ENCODE data around the gene PIK3C2G. TPM values are rescaled to one million over a fixed set of nuclear protein-coding genes. Genes with fewer than 3 reads are reported as not detected.

Gene PIK3C2G
- total RNA-seq, 2 donors from 2014 or later = not detected

DNA sequence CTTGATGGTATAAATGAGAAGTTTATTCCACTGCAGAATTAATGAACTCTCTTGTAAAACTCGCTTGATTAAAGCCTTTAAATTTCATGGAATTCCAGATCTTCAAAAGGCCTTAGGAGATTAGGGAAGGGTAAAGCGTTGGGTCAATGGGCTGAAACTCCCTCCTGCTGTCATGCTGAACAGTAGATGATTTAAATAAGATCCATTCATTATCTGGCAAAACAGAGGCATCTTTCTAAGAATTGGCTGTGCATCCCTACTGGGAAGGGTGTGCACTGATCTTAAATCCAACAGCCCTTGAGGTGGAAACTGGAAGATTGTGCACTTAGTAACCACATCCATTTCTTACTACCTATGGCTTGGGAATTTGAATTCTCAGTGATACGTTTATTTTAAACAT is 420.5 kb downstream of the PIK3C2G start:
- Histone ChIP-seq H3K9ac (ENCODE audit: extremely low read depth, low read length, poor library complexity, severe bottlenecking) (no peak overlapping the region), H3K4me3 (ENCODE audit: low read length) (no peak overlapping the region), H3K36me3 (ENCODE audit: control insufficient read depth, insufficient read depth, low read length) (no peaks in the 10 kb centered on the region), H3K27ac (ENCODE audit: low read depth, low read length) (no peak overlapping the region), H3K27me3 (ENCODE audit: control insufficient read depth, insufficient read depth, low read length, poor library complexity, severe bottlenecking) (no peaks in the 10 kb centered on the region), H3K9me3 (ENCODE audit: control insufficient read depth, low read length) (no peaks in the 10 kb centered on the region), H3K4me1 (ENCODE audit: control insufficient read depth, insufficient read depth, low read length) (peaks cover 4% of the 10 kb centered on the region)
- no peak for DNase-seq
- H3K27ac Mint-ChIP-seq = no peak overlapping the region
- peaks cover 12% of the 10 kb centered on the region for H3K4me1 Mint-ChIP-seq
- 18 to 51% methylated on average over 2 of the region's 3 CpGs for WGBS, 2 experiments (ENCODE audit: insufficient coverage in 1 of 2, insufficient read length in 1 of 2)
- no peaks in the 10 kb centered on the region for H3K36me3 Mint-ChIP-seq (ENCODE audit: low read depth)
- H3K4me3 Mint-ChIP-seq = no peak overlapping the region
- TF ChIP-seq CTCF (conservative IDR thresholded peaks at IDR 0.05) = no peak
- no peaks in the 10 kb centered on the region for H3K27me3 Mint-ChIP-seq (ENCODE audit: insufficient read depth)
- H3K9me3 Mint-ChIP-seq = no peaks in the 10 kb centered on the region

DNA sequence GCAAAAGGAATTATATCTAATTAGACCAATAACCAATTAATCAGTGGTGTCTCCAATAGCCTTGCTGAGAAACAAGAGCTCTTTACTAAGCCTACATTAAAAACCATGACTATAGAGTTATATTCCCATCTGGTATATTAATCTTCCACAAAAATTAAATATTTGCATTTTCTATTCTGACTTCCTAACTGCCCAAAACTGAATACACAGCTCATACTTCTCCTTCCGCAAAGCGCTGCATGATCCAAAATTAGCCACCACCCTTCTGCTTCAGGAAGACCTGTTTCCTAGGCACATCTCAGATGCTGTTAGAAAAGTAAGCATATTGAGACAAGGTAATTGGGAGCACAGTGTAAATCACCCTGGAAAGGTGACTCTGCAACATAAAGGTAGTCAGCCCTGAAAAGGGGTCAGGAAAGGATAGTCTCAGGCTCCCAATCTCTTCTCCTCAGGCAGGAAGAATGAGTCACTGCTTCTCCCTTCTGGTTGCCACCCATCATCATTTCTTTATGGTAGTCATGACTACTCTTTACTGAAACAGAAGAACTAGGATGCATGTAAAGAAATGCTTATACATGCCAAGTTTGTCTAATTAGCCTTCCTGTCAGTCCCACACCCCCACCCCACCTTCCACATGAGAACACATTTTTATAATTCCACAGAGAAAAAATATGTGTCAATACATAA is 422.2 kb downstream of the PIK3C2G start:
- Histone ChIP-seq H3K4me3 (ENCODE audit: low read length) (no peak overlapping the region), H3K4me1 (ENCODE audit: control insufficient read depth, insufficient read depth, low read length) (no peaks in the 10 kb centered on the region), H3K27me3 (ENCODE audit: control insufficient read depth, insufficient read depth, low read length, poor library complexity, severe bottlenecking) (no peaks in the 10 kb centered on the region), H3K9me3 (ENCODE audit: control insufficient read depth, low read length) (no peaks in the 10 kb centered on the region), H3K36me3 (ENCODE audit: control insufficient read depth, insufficient read depth, low read length) (no peaks in the 10 kb centered on the region), H3K27ac (ENCODE audit: low read depth, low read length) (no peak overlapping the region), H3K9ac (ENCODE audit: extremely low read depth, low read length, poor library complexity, severe bottlenecking) (no peak overlapping the region)
- Mint-ChIP-seq H3K27me3 (ENCODE audit: insufficient read depth) (no peaks in the 10 kb centered on the region), H3K27ac (no peak overlapping the region), H3K4me1 (peaks cover 6% of the 10 kb centered on the region), H3K9me3 (no peaks in the 10 kb centered on the region), H3K4me3 (no peak overlapping the region), H3K36me3 (ENCODE audit: low read depth) (no peaks in the 10 kb centered on the region)
- TF ChIP-seq CTCF (conservative IDR thresholded peaks at IDR 0.05) = no peak
- whole genome bisulfite sequencing, 2 experiments (ENCODE audit: insufficient coverage in 1 of 2, insufficient read length in 1 of 2) = 98 to 100% methylated on average over 2 of the region's 2 CpGs
- no peak for DNase-seq

DNA sequence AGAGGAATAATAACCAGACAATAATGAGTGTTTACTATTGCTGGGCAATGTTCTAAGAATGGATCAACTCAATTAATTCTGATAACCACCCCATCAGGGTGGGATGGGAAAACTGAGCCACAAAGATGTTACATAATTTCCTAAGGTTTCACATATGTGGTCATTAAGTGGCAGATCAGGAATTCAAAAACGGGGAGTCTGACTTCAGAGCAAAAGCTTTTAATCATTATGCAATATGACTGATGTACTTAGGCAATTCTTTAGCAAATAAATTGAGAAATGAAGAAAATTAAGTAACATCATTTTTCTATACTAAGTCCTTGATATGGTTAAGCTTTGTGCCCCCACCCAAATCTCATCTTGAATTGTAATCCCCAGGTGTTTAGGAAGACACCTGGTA is 423.1 kb downstream of the PIK3C2G start:
- H3K4me1 Mint-ChIP-seq = peaks cover 6% of the 10 kb centered on the region
- DNase-seq = no peak
- WGBS, 2 experiments (ENCODE audit: insufficient coverage in 1 of 2, insufficient read length in 1 of 2) = 88% methylated on average over 1 of the region's 1 CpG; no CpG with 5 or more reads in 1 of the 2 experiments

More for the DNA sequence above, 423.1 kb downstream of the PIK3C2G start:
- H3K27ac Mint-ChIP-seq = no peak overlapping the region
- Histone ChIP-seq H3K27ac (ENCODE audit: low read depth, low read length) (no peak overlapping the region), H3K4me3 (ENCODE audit: low read length) (no peak overlapping the region), H3K9ac (ENCODE audit: extremely low read depth, low read length, poor library complexity, severe bottlenecking) (no peak overlapping the region), H3K9me3 (ENCODE audit: control insufficient read depth, low read length) (no peaks in the 10 kb centered on the region), H3K36me3 (ENCODE audit: control insufficient read depth, insufficient read depth, low read length) (no peaks in the 10 kb centered on the region), H3K4me1 (ENCODE audit: control insufficient read depth, insufficient read depth, low read length) (no peaks in the 10 kb centered on the region), H3K27me3 (ENCODE audit: control insufficient read depth, insufficient read depth, low read length, poor library complexity, severe bottlenecking) (no peaks in the 10 kb centered on the region)
- no peaks in the 10 kb centered on the region for H3K36me3 Mint-ChIP-seq (ENCODE audit: low read depth)
- H3K9me3 Mint-ChIP-seq = no peaks in the 10 kb centered on the region
- TF ChIP-seq CTCF (conservative IDR thresholded peaks at IDR 0.05) = no peak
- no peak overlapping the region for H3K4me3 Mint-ChIP-seq
- H3K27me3 Mint-ChIP-seq (ENCODE audit: insufficient read depth) = no peaks in the 10 kb centered on the region
